Gastrocnemius medialis (tissue), 4 donors: ENCODE results near the gene EPHA1.

Experiments used
- POLR2A ChIP-seq, 2 donors: fragments of 450-650 bp; IDR thresholded peaks; one replicate each; pipeline ENCODE4 v1.6.1; 2017; ENCODE audit warnings: antibody characterized with exemption in 2 of 2, mild to moderate bottlenecking in 2 of 2, moderate library complexity in 2 of 2
- TF ChIP-seq, protein P1 (sequence below), 5 experiments: fragments of 450-650 bp in 3 of 5; fragments of 200-600 bp in 2 of 5; sonication (generic) in 2 of 5; IDR thresholded peaks in 4 of 5; conservative IDR thresholded peaks in 1 of 5; 1 replicate in 4 of 5; 2 replicates in 1 of 5; pipeline ENCODE4 v1.5.1; 2016 to 2019; ENCODE audit warnings: antibody characterized with exemption in 5 of 5, mild to moderate bottlenecking in 3 of 5, moderate library complexity in 3 of 5

DNA sequence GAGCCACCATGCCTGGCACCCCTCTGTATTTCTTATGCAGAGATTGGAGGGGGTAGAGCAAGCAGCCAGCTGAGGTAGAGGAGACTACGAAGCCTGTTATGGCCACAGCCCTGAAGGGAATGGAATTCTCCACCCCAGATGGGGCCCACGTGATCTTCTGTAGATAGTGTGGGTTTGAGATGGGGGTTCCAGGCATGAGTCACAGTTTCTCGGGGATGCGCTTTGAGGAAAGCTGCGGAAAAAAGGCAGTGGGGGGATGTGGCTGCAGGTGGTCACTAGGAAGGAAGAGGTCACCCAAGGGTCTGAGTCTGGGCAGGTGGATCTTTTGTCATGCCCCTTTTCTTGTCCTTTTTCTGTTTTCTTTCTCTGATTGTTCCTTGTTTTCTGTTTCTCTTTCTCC, 57.6 kb downstream of the EPHA1 start:
- TF ChIP-seq, protein P1, sequence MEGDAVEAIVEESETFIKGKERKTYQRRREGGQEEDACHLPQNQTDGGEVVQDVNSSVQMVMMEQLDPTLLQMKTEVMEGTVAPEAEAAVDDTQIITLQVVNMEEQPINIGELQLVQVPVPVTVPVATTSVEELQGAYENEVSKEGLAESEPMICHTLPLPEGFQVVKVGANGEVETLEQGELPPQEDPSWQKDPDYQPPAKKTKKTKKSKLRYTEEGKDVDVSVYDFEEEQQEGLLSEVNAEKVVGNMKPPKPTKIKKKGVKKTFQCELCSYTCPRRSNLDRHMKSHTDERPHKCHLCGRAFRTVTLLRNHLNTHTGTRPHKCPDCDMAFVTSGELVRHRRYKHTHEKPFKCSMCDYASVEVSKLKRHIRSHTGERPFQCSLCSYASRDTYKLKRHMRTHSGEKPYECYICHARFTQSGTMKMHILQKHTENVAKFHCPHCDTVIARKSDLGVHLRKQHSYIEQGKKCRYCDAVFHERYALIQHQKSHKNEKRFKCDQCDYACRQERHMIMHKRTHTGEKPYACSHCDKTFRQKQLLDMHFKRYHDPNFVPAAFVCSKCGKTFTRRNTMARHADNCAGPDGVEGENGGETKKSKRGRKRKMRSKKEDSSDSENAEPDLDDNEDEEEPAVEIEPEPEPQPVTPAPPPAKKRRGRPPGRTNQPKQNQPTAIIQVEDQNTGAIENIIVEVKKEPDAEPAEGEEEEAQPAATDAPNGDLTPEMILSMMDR (IDR thresholded peaks at IDR 0.05 in 4 of 5, conservative IDR thresholded peaks at IDR 0.05 in 1 of 5) = no peak
- TF ChIP-seq POLR2A (IDR thresholded peaks at IDR 0.05) = no peak
